K562 (cell line): ENCODE measurements around the gene SPHK2. TPM values are rescaled to one million over a fixed set of nuclear protein-coding genes. Genes with fewer than 3 reads are reported as not detected.

Experiments
- ARNT ChIP-seq, 2 experiments: fragments of 450-650 bp; IDR thresholded peaks; 2 replicates each; pipeline ENCODE4 v1.6.1; 2016; ENCODE audit warnings: mild to moderate bottlenecking in 1 of 2
- CBX3 ChIP-seq, 2 experiments: IDR thresholded peaks; 1 replicate in 1 of 2; 2 replicates in 1 of 2; pipeline ENCODE4 v1.6.1; 2012; ENCODE audit warnings: inconsistent platforms in 2 of 2, low read length in 2 of 2, borderline replicate concordance in 1 of 2, control low read depth in 1 of 2
- CREB1 ChIP-seq, 2 experiments: sonication (generic) in 1 of 2; formaldehyde crosslinking in 1 of 2; IDR thresholded peaks; 2 replicates each; pipeline versions ENCODE4 v1.6.1 to v1.8.0; 2012 to 2022; ENCODE audit warnings: inconsistent platforms in 1 of 2, mild to moderate bottlenecking in 1 of 2, missing genetic modification reagents in 1 of 2, moderate library complexity in 1 of 2
- DPF2 ChIP-seq: fragments of 450-650 bp; IDR thresholded peaks from 2 replicates; pipeline ENCODE4 v1.6.1; 2016
- GABPA ChIP-seq: fragments of 200-800 bp; sonication (Bioruptor generic); conservative IDR thresholded peaks from 2 replicates; pipeline ENCODE4 v1.6.1; 2016; ENCODE audit warnings: low read depth, missing genetic modification characterization, missing compliant biosample characterization
- HMG20B ChIP-seq: fragments of 250-450 bp; sonication (Bioruptor Pico); IDR thresholded peaks from 2 replicates; pipeline ENCODE4 v1.5.0; 2021; ENCODE audit warnings: mild to moderate bottlenecking
- HNRNPLL ChIP-seq: fragments of 200-400 bp; formaldehyde crosslinking; IDR thresholded peaks from 2 replicates; pipeline ENCODE4 v1.6.1; 2017; ENCODE audit warnings: low read length, low read depth, mild to moderate bottlenecking; ENCODE audit not compliant: poor library complexity, severe bottlenecking
- L3MBTL2 ChIP-seq: fragments of 450-650 bp; IDR thresholded peaks from 2 replicates; pipeline ENCODE4 v1.6.1; 2016; ENCODE audit warnings: mild to moderate bottlenecking, moderate library complexity
- NR2C1 ChIP-seq, 2 experiments: fragments of 450-650 bp; IDR thresholded peaks; 2 replicates each; pipeline ENCODE4 v1.6.1; 2017; ENCODE audit warnings: mild to moderate bottlenecking in 2 of 2, antibody characterized with exemption in 1 of 2, inconsistent platforms in 1 of 2, missing compliant biosample characterization in 1 of 2, missing genetic modification characterization in 1 of 2
- NR2C2 ChIP-seq, 2 experiments: fragments of 200-800 bp in 1 of 2; sonication (Bioruptor generic) in 1 of 2; sonication (generic) in 1 of 2; formaldehyde crosslinking in 1 of 2; IDR thresholded peaks; 2 replicates each; pipeline versions ENCODE4 v1.6.1 to v1.8.0; 2016 to 2022; ENCODE audit warnings: mild to moderate bottlenecking in 1 of 2, missing compliant biosample characterization in 1 of 2, missing genetic modification characterization in 1 of 2, missing genetic modification reagents in 1 of 2
- RBFOX2 ChIP-seq: fragments of 200-400 bp; formaldehyde crosslinking; IDR thresholded peaks from 2 replicates; pipeline ENCODE4 v1.6.1; 2017; ENCODE audit warnings: low read depth, mild to moderate bottlenecking, low read length, moderate library complexity
- ZC3H8 ChIP-seq: fragments of 450-650 bp; IDR thresholded peaks from 2 replicates; pipeline ENCODE4 v1.6.1; 2017
- ZNF121 ChIP-seq: sonication (generic); formaldehyde crosslinking; conservative IDR thresholded peaks from 2 replicates; pipeline ENCODE4 v1.8.0; 2022; ENCODE audit warnings: missing genetic modification reagents
- polyA plus RNA-seq, 8 experiments: library from polyadenylated mRNA; depleted of rRNA in 4 of 8; stranded (reverse) in 5 of 8; unstranded in 3 of 8; fragments of >200 nt; fragmentation: Nextera tagmentation in 2 of 8; fragmentation: Illumina TruSeq in 1 of 8; extraction: Ambion mirVana in 2 of 8; extraction: Trizol in 1 of 8; gene quantifications; 2 replicates each; pipeline versions ENCODE4 v1.2.1 to v1.2.3, GENCODE V29; 2011 to 2014; ENCODE audit warnings: inconsistent platforms in 1 of 8, missing spikeins in 1 of 8
- total RNA-seq, 7 experiments: library from RNA; depleted of rRNA in 6 of 7; stranded (reverse); fragments of >200 nt in 6 of 7; fragmentation: Illumina TruSeq in 2 of 7; extraction: Trizol in 2 of 7; gene quantifications; 2 replicates each; pipeline versions ENCODE4 v1.2.1 to v1.2.3, GENCODE V29; 2011 to 2021; ENCODE audit warnings: low replicate concordance in 1 of 7
- TF ChIP-seq, protein P1 (sequence below): sonication (generic); formaldehyde crosslinking; IDR thresholded peaks from 2 replicates; pipeline ENCODE4 v1.8.1; 2023; ENCODE audit warnings: mild to moderate bottlenecking, missing genetic modification reagents
- TF ChIP-seq, protein P2 (sequence below): fragments of 450-650 bp; IDR thresholded peaks from 2 replicates; pipeline ENCODE4 v1.6.1; 2014; ENCODE audit warnings: low read depth, mild to moderate bottlenecking, moderate library complexity, borderline replicate concordance
- TF ChIP-seq, protein P3 (sequence below): sonication (generic); formaldehyde crosslinking; IDR thresholded peaks from 2 replicates; pipeline ENCODE4 v1.8.0; 2022; ENCODE audit warnings: mild to moderate bottlenecking, missing genetic modification reagents
- TF ChIP-seq, protein P4 (sequence below): conservative IDR thresholded peaks from 2 replicates; pipeline ENCODE4 v1.6.1; 2011; ENCODE audit warnings: low read depth, mild to moderate bottlenecking, low read length; ENCODE audit not compliant: control insufficient read depth
- TF ChIP-seq, protein P5 (sequence below), 2 experiments: fragments of 450-650 bp; IDR thresholded peaks; 2 replicates each; pipeline ENCODE4 v1.6.1; 2016

Gene SPHK2
- total and polyA plus RNA-seq, 9 of the 15 experiments (the other 6 are each of a cell fraction or from before 2014, with no cell fraction given), result 0.10 to 15.2 (median 2.9) TPM

DNA sequence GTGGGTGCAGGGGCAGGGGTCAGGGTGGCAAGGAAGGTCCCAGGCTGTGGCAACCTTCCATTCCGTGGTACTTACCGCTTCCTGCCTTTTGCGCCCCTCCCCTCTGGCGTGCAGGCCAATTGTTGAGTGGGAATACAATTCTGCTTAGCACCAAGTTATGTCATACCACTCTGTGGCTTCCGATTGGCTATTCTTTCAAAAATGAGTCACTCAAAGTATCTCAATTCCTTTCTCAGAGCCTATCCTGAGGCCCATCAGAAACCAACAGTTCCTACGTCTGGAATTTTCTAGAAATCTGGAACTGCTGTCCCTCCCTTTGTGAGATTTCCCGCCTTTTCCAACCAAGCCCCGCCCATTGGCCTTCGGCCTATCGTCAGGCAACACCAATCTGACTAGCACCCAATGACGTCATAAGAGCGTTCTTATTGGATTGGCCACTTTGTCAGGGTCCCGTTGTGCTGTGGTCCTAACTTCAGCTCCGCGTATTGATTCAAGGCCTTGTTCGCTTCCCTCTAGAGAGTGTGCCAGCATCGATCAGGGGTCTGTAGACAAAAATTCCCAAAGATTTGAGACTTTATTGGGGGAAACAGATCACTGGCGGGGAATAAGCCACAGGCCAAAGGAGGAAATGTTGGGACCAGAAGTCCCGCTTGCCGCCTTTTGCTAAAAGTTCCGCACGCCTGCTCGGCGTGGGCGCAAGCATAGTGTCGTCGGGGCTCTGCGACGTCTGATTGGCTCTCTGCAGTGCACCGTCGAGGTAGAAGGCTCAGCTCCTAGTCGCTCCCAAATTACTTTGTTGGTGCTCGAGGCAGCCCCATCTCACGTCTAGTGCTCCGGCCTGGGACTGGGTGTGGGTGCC is 41.8 kb downstream of the SPHK2 start (continued):
- TF ChIP-seq CREB1 (IDR thresholded peaks at IDR 0.05), result peak; percentile 89
- TF ChIP-seq CREB1 (CRISPR knock-in tag; IDR thresholded peaks at IDR 0.05), result peak; percentile 96
- no peak for TF ChIP-seq ZNF121 (CRISPR knock-in tag)
- peak; percentile 85 for TF ChIP-seq L3MBTL2
- TF ChIP-seq CBX3 (IDR thresholded peaks at IDR 0.05; ENCODE audit: borderline replicate concordance in 1 of 2, low read length in 2 of 2), result peak in 1 of 2 experiments; percentile 68; a peak in 1 of 3 replicates
- peak; percentile 48; the same call in 1 of the 2 replicates for TF ChIP-seq DPF2
- peak in 1 of 2 experiments; percentile 92; a peak in 1 of 4 replicates for TF ChIP-seq ARNT (IDR thresholded peaks at IDR 0.05)
- TF ChIP-seq, protein P1, sequence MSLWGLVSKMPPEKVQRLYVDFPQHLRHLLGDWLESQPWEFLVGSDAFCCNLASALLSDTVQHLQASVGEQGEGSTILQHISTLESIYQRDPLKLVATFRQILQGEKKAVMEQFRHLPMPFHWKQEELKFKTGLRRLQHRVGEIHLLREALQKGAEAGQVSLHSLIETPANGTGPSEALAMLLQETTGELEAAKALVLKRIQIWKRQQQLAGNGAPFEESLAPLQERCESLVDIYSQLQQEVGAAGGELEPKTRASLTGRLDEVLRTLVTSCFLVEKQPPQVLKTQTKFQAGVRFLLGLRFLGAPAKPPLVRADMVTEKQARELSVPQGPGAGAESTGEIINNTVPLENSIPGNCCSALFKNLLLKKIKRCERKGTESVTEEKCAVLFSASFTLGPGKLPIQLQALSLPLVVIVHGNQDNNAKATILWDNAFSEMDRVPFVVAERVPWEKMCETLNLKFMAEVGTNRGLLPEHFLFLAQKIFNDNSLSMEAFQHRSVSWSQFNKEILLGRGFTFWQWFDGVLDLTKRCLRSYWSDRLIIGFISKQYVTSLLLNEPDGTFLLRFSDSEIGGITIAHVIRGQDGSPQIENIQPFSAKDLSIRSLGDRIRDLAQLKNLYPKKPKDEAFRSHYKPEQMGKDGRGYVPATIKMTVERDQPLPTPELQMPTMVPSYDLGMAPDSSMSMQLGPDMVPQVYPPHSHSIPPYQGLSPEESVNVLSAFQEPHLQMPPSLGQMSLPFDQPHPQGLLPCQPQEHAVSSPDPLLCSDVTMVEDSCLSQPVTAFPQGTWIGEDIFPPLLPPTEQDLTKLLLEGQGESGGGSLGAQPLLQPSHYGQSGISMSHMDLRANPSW (CRISPR knock-in tag), result 0 out of 2 replicates have a peak, but pooled peaks have one; percentile 52
- TF ChIP-seq, protein P2, sequence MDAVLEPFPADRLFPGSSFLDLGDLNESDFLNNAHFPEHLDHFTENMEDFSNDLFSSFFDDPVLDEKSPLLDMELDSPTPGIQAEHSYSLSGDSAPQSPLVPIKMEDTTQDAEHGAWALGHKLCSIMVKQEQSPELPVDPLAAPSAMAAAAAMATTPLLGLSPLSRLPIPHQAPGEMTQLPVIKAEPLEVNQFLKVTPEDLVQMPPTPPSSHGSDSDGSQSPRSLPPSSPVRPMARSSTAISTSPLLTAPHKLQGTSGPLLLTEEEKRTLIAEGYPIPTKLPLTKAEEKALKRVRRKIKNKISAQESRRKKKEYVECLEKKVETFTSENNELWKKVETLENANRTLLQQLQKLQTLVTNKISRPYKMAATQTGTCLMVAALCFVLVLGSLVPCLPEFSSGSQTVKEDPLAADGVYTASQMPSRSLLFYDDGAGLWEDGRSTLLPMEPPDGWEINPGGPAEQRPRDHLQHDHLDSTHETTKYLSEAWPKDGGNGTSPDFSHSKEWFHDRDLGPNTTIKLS, result 0 out of 2 replicates have a peak, but pooled peaks have one; percentile 39
- TF ChIP-seq HMG20B (CRISPR knock-in tag), result no peak
- TF ChIP-seq NR2C2 (CRISPR knock-in tag; IDR thresholded peaks at IDR 0.05), result no peak
- peak; percentile 52; the same call in 1 of the 2 replicates for TF ChIP-seq NR2C2 (tag; IDR thresholded peaks at IDR 0.05)
- TF ChIP-seq, protein P3, sequence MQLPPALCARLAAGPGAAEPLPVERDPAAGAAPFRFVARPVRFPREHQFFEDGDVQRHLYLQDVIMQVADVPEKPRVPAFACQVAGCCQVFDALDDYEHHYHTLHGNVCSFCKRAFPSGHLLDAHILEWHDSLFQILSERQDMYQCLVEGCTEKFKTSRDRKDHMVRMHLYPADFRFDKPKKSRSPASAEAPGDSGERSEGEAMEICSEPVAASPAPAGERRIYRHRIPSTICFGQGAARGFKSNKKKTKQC (CRISPR knock-in tag), result no peak
- TF ChIP-seq RBFOX2, result no peak
- TF ChIP-seq HNRNPLL, result no peak
- TF ChIP-seq, protein P4, sequence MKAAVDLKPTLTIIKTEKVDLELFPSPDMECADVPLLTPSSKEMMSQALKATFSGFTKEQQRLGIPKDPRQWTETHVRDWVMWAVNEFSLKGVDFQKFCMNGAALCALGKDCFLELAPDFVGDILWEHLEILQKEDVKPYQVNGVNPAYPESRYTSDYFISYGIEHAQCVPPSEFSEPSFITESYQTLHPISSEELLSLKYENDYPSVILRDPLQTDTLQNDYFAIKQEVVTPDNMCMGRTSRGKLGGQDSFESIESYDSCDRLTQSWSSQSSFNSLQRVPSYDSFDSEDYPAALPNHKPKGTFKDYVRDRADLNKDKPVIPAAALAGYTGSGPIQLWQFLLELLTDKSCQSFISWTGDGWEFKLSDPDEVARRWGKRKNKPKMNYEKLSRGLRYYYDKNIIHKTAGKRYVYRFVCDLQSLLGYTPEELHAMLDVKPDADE, result no peak
- TF ChIP-seq NR2C1 (IDR thresholded peaks at IDR 0.05), result no peak
- peak; percentile 40; the same call in 1 of the 2 replicates for TF ChIP-seq NR2C1 (tag; IDR thresholded peaks at IDR 0.05)
- TF ChIP-seq, protein P5, sequence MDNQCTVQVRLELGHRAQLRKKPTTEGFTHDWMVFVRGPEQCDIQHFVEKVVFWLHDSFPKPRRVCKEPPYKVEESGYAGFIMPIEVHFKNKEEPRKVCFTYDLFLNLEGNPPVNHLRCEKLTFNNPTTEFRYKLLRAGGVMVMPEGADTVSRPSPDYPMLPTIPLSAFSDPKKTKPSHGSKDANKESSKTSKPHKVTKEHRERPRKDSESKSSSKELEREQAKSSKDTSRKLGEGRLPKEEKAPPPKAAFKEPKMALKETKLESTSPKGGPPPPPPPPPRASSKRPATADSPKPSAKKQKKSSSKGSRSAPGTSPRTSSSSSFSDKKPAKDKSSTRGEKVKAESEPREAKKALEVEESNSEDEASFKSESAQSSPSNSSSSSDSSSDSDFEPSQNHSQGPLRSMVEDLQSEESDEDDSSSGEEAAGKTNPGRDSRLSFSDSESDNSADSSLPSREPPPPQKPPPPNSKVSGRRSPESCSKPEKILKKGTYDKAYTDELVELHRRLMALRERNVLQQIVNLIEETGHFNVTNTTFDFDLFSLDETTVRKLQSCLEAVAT (IDR thresholded peaks at IDR 0.05), result peak in 1 of 2 experiments; percentile 91; a peak in 2 of 4 replicates
- TF ChIP-seq GABPA (tag), result 0 out of 2 replicates have a peak, but pooled peaks have one; percentile 34
- TF ChIP-seq ZC3H8, result no peak
